GM12892 (cell line): ENCODE measurements around the gene LTC4S.

Experiments
- POLR2A ChIP-seq: IDR thresholded peaks from 2 replicates; pipeline ENCODE4 v1.6.1; 2011; ENCODE audit warnings: low read depth, low read length, control low read depth
- POLR2AphosphoS5 ChIP-seq: IDR thresholded peaks from 2 replicates; pipeline ENCODE4 v1.6.1; 2011; ENCODE audit warnings: low read depth, low read length, control low read depth
- TAF1 ChIP-seq: IDR thresholded peaks from 2 replicates; pipeline ENCODE4 v1.6.1; 2011; ENCODE audit warnings: low read depth, mild to moderate bottlenecking, control low read depth, low read length, borderline replicate concordance

DNA sequence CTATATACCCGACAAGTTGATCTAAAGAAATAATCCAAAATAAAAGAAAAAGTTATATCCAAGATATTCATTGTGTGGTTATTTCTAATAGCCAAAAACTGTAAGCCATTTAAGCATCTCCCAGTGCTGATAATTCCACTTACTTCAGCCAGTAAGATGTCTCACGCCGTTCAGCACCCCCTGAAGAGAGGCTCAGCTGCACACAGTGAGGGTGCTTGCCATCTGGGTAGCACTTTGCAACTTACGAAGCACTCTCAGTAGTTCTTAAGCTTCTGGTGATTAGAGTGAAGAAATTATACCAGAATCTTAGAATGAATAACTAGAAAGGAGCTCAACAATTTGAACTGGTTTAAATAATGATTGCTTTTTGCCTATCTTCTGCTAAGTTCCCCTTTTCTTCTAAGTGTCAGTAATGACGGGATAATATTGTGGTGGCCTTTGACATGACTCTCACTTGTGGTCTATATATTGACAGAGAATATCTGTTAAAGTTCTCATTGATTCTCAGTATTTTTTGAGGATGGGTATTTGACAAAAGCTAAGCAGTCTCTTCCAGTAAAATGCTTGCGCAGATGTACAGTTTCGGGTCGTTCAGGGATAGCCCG lies 26.2 kb upstream of the LTC4S start:
- TF ChIP-seq POLR2AphosphoS5, result no peak
- TF ChIP-seq POLR2A, result no peak
- TF ChIP-seq TAF1, result no peak
